ENCODE data around the gene FER. TPM values are rescaled to one million over a fixed set of nuclear protein-coding genes. Genes with fewer than 3 reads are reported as not detected.
"Not testable (repeated sequence)": the region's sequence is repeated elsewhere in the genome, so short reads cannot be mapped to it uniquely, and the experiment has no call there.

Gene FER
- total RNA-seq, 4 donors from 2014 or later = 2.2 to 7.5 (median 3.7) TPM

DNA sequence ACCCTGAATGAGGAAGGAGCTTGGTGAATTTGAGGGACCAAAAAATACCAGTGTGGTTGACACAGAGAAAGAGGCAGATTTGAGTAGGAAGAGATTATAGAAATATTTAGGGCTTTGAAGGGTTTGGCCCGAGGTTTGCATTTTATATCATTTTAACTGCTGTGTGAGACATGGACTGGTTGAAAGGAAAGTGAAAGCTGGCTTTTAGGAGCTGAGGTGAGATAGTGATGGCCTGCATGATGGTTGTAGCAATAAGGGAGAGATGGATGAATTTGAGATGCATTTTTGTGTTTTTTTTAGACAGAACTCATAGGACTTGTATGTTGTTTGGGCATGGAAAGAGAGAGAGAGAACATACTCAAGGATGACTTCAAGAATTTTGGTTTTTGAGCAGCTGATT lies 21.7 kb downstream of the FER start:
- TF ChIP-seq POLR2A (IDR thresholded peaks at IDR 0.05) = no peak
- in situ Hi-C loops (cut with MboI; ENCODE audit: low sequenced_read_pairs in 4 of 4) (loop anchor here in 1 of 4 donors (25.0 kb wide), 1 partner anchor 382 kb away; the partner anchor contains the start of gene FBXL17), intact Hi-C loops (cut with DNase I; ENCODE audit: low total_unique reads) (no loop called here)
- Histone ChIP-seq H3K4me3 (no peak overlapping the region), H3K9me3 (no peaks in the 10 kb centered on the region), H3K4me1 (peaks cover 10 to 12% of the 10 kb centered on the region in 2 donors), H3K27me3 (no peaks in the 10 kb centered on the region), H3K27ac (no peak overlapping the region), H3K36me3 (no peaks in the 10 kb centered on the region)
- DNase-seq = no peak
- ATAC-seq = no peak

DNA sequence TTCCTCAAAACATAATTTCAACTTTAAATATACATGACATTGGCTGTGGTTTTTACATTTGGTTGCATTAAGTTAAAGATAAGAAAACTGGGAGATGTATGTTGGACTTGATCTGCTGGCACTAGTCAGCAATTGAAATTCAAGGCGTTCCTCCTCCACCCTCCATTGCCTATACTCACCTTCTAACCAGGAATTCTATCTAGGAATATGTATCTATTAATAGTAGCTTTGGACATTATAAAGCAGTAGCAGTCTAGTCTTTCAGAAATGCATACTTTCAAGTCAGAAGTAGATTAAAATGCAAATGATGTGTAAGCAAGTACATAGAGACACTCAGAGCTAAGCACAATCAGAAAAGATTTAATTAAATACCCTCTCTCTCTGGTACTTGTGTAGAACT lies 24.9 kb downstream of the FER start:
- no peak for ATAC-seq
- intact Hi-C loops (cut with DNase I; ENCODE audit: low total_unique reads) = no loop called here
- no peak overlapping the region for H3K27ac ChIP-seq

DNA sequence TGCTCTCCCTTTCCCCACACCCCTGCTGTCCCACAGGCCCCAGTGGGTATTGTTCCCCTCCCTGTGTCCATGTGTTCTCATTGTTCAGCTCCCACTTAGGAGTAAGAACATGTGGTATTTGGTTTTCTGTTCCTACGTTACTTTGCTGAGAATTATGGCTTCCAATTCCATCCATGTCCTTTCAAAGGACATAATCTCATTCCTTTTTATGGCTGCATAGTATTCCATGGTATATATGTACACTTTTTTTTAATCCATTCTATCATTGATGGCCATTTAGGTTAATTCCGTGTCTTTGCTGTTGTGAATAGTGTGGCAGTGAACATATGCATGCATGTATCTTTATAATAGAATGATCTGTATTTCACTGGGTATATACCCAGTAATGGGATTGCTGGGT lies 25.6 kb downstream of the FER start:
- TF ChIP-seq POLR2A (IDR thresholded peaks at IDR 0.05) = no peak
- TF ChIP-seq, protein P1, sequence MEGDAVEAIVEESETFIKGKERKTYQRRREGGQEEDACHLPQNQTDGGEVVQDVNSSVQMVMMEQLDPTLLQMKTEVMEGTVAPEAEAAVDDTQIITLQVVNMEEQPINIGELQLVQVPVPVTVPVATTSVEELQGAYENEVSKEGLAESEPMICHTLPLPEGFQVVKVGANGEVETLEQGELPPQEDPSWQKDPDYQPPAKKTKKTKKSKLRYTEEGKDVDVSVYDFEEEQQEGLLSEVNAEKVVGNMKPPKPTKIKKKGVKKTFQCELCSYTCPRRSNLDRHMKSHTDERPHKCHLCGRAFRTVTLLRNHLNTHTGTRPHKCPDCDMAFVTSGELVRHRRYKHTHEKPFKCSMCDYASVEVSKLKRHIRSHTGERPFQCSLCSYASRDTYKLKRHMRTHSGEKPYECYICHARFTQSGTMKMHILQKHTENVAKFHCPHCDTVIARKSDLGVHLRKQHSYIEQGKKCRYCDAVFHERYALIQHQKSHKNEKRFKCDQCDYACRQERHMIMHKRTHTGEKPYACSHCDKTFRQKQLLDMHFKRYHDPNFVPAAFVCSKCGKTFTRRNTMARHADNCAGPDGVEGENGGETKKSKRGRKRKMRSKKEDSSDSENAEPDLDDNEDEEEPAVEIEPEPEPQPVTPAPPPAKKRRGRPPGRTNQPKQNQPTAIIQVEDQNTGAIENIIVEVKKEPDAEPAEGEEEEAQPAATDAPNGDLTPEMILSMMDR (IDR thresholded peaks at IDR 0.05 in 4 of 5, conservative IDR thresholded peaks at IDR 0.05 in 1 of 5) = no peak
- peaks cover 10 to 12% of the 10 kb centered on the region in 2 donors for H3K4me1 ChIP-seq
- no peaks in the 10 kb centered on the region for H3K27me3 ChIP-seq
- no peak overlapping the region for H3K4me3 ChIP-seq
- no peaks in the 10 kb centered on the region for H3K36me3 ChIP-seq
- DNase-seq (no peak), ATAC-seq (no peak)
- in situ Hi-C loops (cut with MboI; ENCODE audit: low sequenced_read_pairs in 4 of 4) (loop anchor here in 1 of 4 donors (25.0 kb wide), 1 partner anchor 386 kb away; the partner anchor contains the start of gene FBXL17), intact Hi-C loops (cut with DNase I; ENCODE audit: low total_unique reads) (no loop called here)
- no peak overlapping the region for H3K27ac ChIP-seq
- H3K9me3 ChIP-seq = no peaks in the 10 kb centered on the region

More for the DNA sequence above, 24.9 kb downstream of the FER start:
- in situ Hi-C loops (cut with MboI; ENCODE audit: low sequenced_read_pairs in 4 of 4) = loop anchor here in 1 of 4 donors (25.0 kb wide), 1 partner anchor 385 kb away; the partner anchor contains the start of gene FBXL17
- DNase-seq = no peak
- Histone ChIP-seq H3K36me3 (no peaks in the 10 kb centered on the region), H3K9me3 (no peaks in the 10 kb centered on the region), H3K4me1 (peaks cover 10 to 12% of the 10 kb centered on the region in 2 donors), H3K27me3 (no peaks in the 10 kb centered on the region), H3K4me3 (no peak overlapping the region)
- no peak for TF ChIP-seq POLR2A (IDR thresholded peaks at IDR 0.05)
- TF ChIP-seq, protein P1 (IDR thresholded peaks at IDR 0.05 in 4 of 5, conservative IDR thresholded peaks at IDR 0.05 in 1 of 5) = no peak

DNA sequence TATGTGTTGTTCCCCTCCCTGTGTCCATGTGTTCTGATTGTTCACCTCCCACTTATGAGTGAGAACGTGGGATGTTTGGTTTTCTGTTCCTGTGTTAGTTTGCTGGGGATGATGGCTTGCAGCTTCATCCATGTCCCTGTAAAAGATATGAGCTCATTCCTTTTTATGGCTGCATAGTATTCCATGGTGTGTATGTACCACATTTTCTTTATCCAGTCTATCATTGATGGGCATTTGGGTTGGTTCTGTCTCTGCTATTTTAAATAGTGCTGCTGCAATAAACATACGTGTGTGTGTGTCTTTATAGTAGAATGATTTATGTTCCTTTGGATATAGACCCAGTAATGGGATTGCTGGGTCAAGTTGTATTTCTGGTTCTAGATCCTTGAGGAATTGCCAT lies 26.4 kb downstream of the FER start:
- ATAC-seq; intact Hi-C loops (cut with DNase I; ENCODE audit: low total_unique reads); H3K27ac ChIP-seq; H3K27me3 ChIP-seq; DNase-seq; H3K4me1 ChIP-seq; H3K9me3 ChIP-seq; H3K36me3 ChIP-seq; H3K4me3 ChIP-seq: not testable (repeated sequence)
- in situ Hi-C loops (cut with MboI; ENCODE audit: low sequenced_read_pairs in 4 of 4) = loop anchor here in 1 of 4 donors (25.0 kb wide), 1 partner anchor 387 kb away; the partner anchor contains the start of gene FBXL17

DNA sequence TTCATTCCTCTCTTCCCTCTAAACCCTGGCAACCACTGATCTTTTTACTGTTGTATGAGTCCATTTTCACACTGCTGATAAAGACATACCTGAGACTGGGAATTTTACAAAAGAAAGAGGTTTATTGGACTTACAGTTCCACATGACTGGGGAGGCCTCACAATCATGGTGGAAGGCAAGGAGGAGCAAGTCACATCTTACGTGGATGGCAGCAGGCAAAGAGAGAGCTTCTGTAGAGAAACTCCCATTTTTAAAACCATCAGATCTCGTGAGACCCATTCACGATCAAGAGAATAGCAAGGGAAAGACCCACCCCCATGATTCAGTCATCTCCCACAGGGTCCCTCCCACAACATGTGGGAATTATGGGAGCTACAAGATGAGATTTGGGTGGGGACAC lies 29.9 kb downstream of the FER start:
- in situ Hi-C loops (cut with MboI; ENCODE audit: low sequenced_read_pairs in 4 of 4); intact Hi-C loops (cut with DNase I; ENCODE audit: low total_unique reads); H3K27ac ChIP-seq; H3K4me3 ChIP-seq; H3K27me3 ChIP-seq; H3K9me3 ChIP-seq; DNase-seq; H3K4me1 ChIP-seq; ATAC-seq; H3K36me3 ChIP-seq: not testable (repeated sequence)

DNA sequence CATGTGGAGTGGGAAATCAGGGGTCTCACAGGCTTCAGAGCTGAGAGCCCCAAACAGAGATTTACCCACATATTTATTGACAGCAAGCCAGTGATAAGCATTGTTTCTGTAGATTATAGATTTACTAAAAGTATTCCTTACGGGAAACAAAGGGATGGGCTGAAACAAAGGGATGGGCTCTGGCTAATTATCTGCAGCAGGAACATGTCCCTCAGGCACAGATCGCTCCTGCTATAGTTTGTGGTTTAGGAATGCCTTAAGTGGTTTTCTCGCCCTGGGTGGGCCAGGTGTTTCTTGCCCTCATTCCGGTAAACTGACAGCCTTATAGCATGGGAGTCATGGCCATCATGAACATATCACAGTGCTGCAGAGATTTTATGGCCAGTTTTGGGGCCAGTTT lies 36.9 kb downstream of the FER start:
- H3K4me3 ChIP-seq; H3K9me3 ChIP-seq; intact Hi-C loops (cut with DNase I; ENCODE audit: low total_unique reads); DNase-seq; H3K4me1 ChIP-seq; ATAC-seq; in situ Hi-C loops (cut with MboI; ENCODE audit: low sequenced_read_pairs in 4 of 4); H3K27ac ChIP-seq; H3K36me3 ChIP-seq; H3K27me3 ChIP-seq: not testable (repeated sequence)

Measured in gastrocnemius medialis (tissue), 4 donors.